HG02938 (cell line): ENCODE measurements around the gene ADAP1.
"Not testable (repeated sequence)": the region's sequence is repeated elsewhere in the genome, so short reads cannot be mapped to it uniquely, and the experiment has no call there.

Experiments
- ATAC-seq: cut with Tn5 transposase; IDR thresholded peaks from one replicate; pipeline ENCODE4 v1.9.1; 2021; ENCODE audit warnings: mild to moderate bottlenecking, moderate library complexity; ENCODE audit not compliant: unreplicated experiment

ADAP1 gene

GRCh38 chr7:954330-955238 is at the start of gene ADAP1:
Gene ADAP1, minus strand, starts transcription at chr7:954680. Its CDS starts 203 bp downstream, at chr7:954477.
- ATAC-seq: no peak

- ATAC-seq: not testable (repeated sequence)
Observed at GRCh38 chr7:1002445-1002844, 48.0 kb upstream of the ADAP1 start.

GRCh38 chr7:1002026-1002425 is 47.5 kb upstream of the ADAP1 start:
- ATAC-seq: not testable (repeated sequence)

- ATAC-seq: not testable (repeated sequence)
Observed at GRCh38 chr7:1001069-1001770, 46.7 kb upstream of the ADAP1 start.

- ATAC-seq: no peak
Observed at GRCh38 chr7:999941-1000935, 45.8 kb upstream of the ADAP1 start.

GRCh38 chr7:999149-999879 is 44.8 kb upstream of the ADAP1 start:
- ATAC-seq: no peak

- no peak for ATAC-seq
Observed at GRCh38 chr7:997404-998395, 43.2 kb upstream of the ADAP1 start.

GRCh38 chr7:996079-996872 is 41.8 kb upstream of the ADAP1 start:
- ATAC-seq: no peak

- no peak for ATAC-seq
Observed at GRCh38 chr7:995571-995970, 41.1 kb upstream of the ADAP1 start.

GRCh38 chr7:994592-995308 is 40.3 kb upstream of the ADAP1 start:
- no peak for ATAC-seq

- peak; percentile 83 for ATAC-seq
Observed at GRCh38 chr7:992709-993607, 38.5 kb upstream of the ADAP1 start.

GRCh38 chr7:991729-992656 is 37.5 kb upstream of the ADAP1 start:
- no peak for ATAC-seq

- no peak for ATAC-seq
Observed at GRCh38 chr7:990933-991728, 36.7 kb upstream of the ADAP1 start.

GRCh38 chr7:990352-990932 is 36.0 kb upstream of the ADAP1 start:
- ATAC-seq: no peak
